ENCODE results near the gene DCLRE1B. TPM values are rescaled to one million over a fixed set of nuclear protein-coding genes. Genes with fewer than 3 reads are reported as not detected.

Gene DCLRE1B
- total RNA-seq, 1 donor from 2014 or later: 21.5 TPM

- TF ChIP-seq CTCF (conservative IDR thresholded peaks at IDR 0.05): no peak
- H3K27me3 Mint-ChIP-seq (ENCODE audit: low read depth): no peaks in the 10 kb centered on the region
- no peaks in the 10 kb centered on the region for H3K9me3 Mint-ChIP-seq
- H3K4me3 Mint-ChIP-seq: no peak overlapping the region
- no peak for DNase-seq (ENCODE audit: low read depth, low spot score)
- no peak overlapping the region for H3K27ac Mint-ChIP-seq (ENCODE audit: unreplicated experiment)
- H3K36me3 Mint-ChIP-seq (ENCODE audit: low read depth): no peaks in the 10 kb centered on the region
- no peaks in the 10 kb centered on the region for H3K4me1 Mint-ChIP-seq
Measured at GRCh38 chr1:113858982-113859381, 46.1 kb upstream of the DCLRE1B start.

GRCh38 chr1:113859478-113860175 is 45.5 kb upstream of the DCLRE1B start:
- Mint-ChIP-seq H3K36me3 (ENCODE audit: low read depth) (no peaks in the 10 kb centered on the region), H3K27me3 (ENCODE audit: low read depth) (no peaks in the 10 kb centered on the region), H3K4me1 (no peaks in the 10 kb centered on the region), H3K27ac (ENCODE audit: unreplicated experiment) (no peak overlapping the region), H3K9me3 (no peaks in the 10 kb centered on the region), H3K4me3 (no peak overlapping the region)
- TF ChIP-seq CTCF (conservative IDR thresholded peaks at IDR 0.05): no peak
- DNase-seq (ENCODE audit: low read depth, low spot score): no peak

DNA sequence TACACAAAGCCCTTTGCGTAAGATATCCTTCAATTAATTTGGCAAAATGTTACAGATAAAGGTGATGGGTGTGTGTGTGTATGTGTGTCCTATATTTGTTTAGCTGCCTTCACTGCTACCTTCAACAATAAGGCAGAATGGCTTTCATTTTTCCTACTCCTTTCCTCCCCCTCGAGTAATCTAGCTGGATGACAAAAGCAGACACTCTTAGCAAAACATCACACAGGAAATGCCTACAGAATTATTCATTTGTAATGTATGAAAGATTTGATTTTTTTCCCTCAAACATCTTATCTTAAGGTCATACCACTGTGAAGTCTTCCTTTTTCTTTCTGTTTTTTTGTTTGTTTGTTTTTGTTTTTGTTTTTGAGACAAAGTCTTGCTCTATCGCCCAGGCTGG is 44.2 kb upstream of the DCLRE1B start:
- Mint-ChIP-seq H3K9me3 (no peaks in the 10 kb centered on the region), H3K4me1 (no peaks in the 10 kb centered on the region), H3K27ac (ENCODE audit: unreplicated experiment) (no peak overlapping the region), H3K27me3 (ENCODE audit: low read depth) (no peaks in the 10 kb centered on the region), H3K4me3 (no peak overlapping the region), H3K36me3 (ENCODE audit: low read depth) (no peaks in the 10 kb centered on the region)
- no peak for DNase-seq (ENCODE audit: low read depth, low spot score)
- no peak for TF ChIP-seq CTCF (conservative IDR thresholded peaks at IDR 0.05)

- no peaks in the 10 kb centered on the region for H3K4me1 Mint-ChIP-seq
- H3K27me3 Mint-ChIP-seq (ENCODE audit: low read depth): no peaks in the 10 kb centered on the region
- H3K4me3 Mint-ChIP-seq: no peak overlapping the region
- H3K9me3 Mint-ChIP-seq: no peaks in the 10 kb centered on the region
- DNase-seq (ENCODE audit: low read depth, low spot score): no peak
- TF ChIP-seq CTCF (conservative IDR thresholded peaks at IDR 0.05): no peak
- H3K36me3 Mint-ChIP-seq (ENCODE audit: low read depth): no peaks in the 10 kb centered on the region
- no peak overlapping the region for H3K27ac Mint-ChIP-seq (ENCODE audit: unreplicated experiment)
Measured at GRCh38 chr1:113861641-113862040, 43.5 kb upstream of the DCLRE1B start.

DNA sequence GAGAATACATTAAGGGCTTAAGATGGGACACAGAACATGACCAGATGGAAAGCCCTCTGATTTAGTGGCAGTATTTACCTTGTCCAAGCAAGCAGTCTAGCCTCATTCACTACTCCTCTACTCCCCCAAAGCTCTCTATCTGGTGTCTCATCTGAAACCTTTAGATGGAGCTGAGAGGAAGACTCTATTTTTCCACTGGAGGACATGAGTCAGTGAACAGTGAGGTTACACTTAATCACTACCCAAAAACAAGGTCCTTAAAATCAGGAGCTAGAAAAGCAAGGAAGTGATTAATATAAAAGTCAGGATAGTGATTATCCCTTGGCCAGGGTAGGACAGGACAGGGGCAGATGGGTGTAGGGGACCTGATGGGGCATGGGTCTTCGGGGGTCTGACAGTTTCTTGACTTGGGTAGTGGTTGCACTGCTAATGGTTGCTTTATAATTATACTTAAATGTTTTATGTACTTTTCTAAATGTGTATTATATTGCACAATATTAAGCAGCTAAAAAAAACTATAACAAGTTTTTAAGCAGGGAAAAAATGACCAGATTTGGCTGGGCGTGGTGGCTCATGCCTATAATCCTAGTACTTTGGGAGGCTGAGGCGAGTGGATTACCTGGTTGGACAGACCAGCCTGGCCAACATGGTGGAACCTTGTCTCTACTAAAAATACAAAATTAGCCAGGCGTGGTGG is 36.6 kb upstream of the DCLRE1B start:
- no peak overlapping the region for H3K4me3 Mint-ChIP-seq
- H3K9me3 Mint-ChIP-seq: no peaks in the 10 kb centered on the region
- H3K4me1 Mint-ChIP-seq: no peaks in the 10 kb centered on the region
- no peak for TF ChIP-seq CTCF (conservative IDR thresholded peaks at IDR 0.05)
- no peaks in the 10 kb centered on the region for H3K27me3 Mint-ChIP-seq (ENCODE audit: low read depth)
- H3K36me3 Mint-ChIP-seq (ENCODE audit: low read depth): no peaks in the 10 kb centered on the region
- no peak overlapping the region for H3K27ac Mint-ChIP-seq (ENCODE audit: unreplicated experiment)
- no peak for DNase-seq (ENCODE audit: low read depth, low spot score)

Data from neural crest cell (in vitro differentiated cells).